GM23248 (cell line): ENCODE measurements around the gene CLK3. TPM values are rescaled to one million over a fixed set of nuclear protein-coding genes. Genes with fewer than 3 reads are reported as not detected.

Experiments used
- DNase-seq: peaks from one replicate; pipeline ENCODE4 v3.0.0-alpha.2; 2015
- H2AFZ ChIP-seq: fragments of 200-600 bp; sonication (generic); 2 replicates; pipeline ENCODE4 v1.6.1; 2016; ENCODE audit warnings: antibody characterized with exemption
- H3F3A ChIP-seq: fragments of 200-600 bp; sonication (generic); 2 replicates; pipeline ENCODE4 v1.6.1; 2016; ENCODE audit warnings: mild to moderate bottlenecking, antibody characterized with exemption, mixed run types; ENCODE audit not compliant: insufficient read depth
- H3K27ac ChIP-seq: fragments of 200-600 bp; sonication (generic); 2 replicates; pipeline ENCODE4 v1.5.1; 2016; ENCODE audit warnings: mild to moderate bottlenecking
- H3K27me3 ChIP-seq: fragments of 200-600 bp; sonication (generic); replicated peaks from 2 replicates; pipeline ENCODE4 v1.6.1; 2016; ENCODE audit warnings: mild to moderate bottlenecking; ENCODE audit not compliant: insufficient read depth
- H3K36me3 ChIP-seq: fragments of 200-600 bp; sonication (generic); 2 replicates; pipeline ENCODE4 v1.6.1; 2016; ENCODE audit warnings: low read depth, mild to moderate bottlenecking
- H3K4me1 ChIP-seq: fragments of 200-600 bp; sonication (generic); 2 replicates; pipeline ENCODE4 v1.6.1; 2016; ENCODE audit warnings: mild to moderate bottlenecking; ENCODE audit not compliant: insufficient read depth
- H3K4me2 ChIP-seq: fragments of 200-600 bp; sonication (generic); one replicate; pipeline ENCODE4 v1.6.1; 2016; ENCODE audit warnings: mild to moderate bottlenecking; ENCODE audit not compliant: unreplicated experiment
- H3K4me3 ChIP-seq: fragments of 200-600 bp; sonication (generic); 2 replicates; pipeline ENCODE4 v1.5.1; 2016; ENCODE audit warnings: mild to moderate bottlenecking
- H3K79me2 ChIP-seq: fragments of 200-600 bp; sonication (generic); 2 replicates; pipeline ENCODE4 v1.6.1; 2016; ENCODE audit warnings: mild to moderate bottlenecking; ENCODE audit not compliant: insufficient read depth
- H3K9ac ChIP-seq: fragments of 200-600 bp; sonication (generic); 2 replicates; pipeline ENCODE4 v1.6.1; 2016; ENCODE audit warnings: mild to moderate bottlenecking
- H3K9me2 ChIP-seq: fragments of 200-600 bp; sonication (generic); 2 replicates; pipeline ENCODE4 v1.6.1; 2016; ENCODE audit warnings: mixed run types, mild to moderate bottlenecking, moderate library complexity; ENCODE audit not compliant: insufficient read depth
- H3K9me3 ChIP-seq: fragments of 200-600 bp; sonication (generic); one replicate; pipeline ENCODE4 v1.6.1; 2017; ENCODE audit warnings: low read depth
- H4K20me1 ChIP-seq: fragments of 200-600 bp; sonication (generic); 2 replicates; pipeline ENCODE4 v1.6.0; 2016; ENCODE audit not compliant: insufficient read depth
- EZH2 ChIP-seq: fragments of 200-600 bp; sonication (generic); IDR thresholded peaks from 2 replicates; pipeline ENCODE4 v1.6.1; 2018; ENCODE audit warnings: antibody characterized with exemption, mild to moderate bottlenecking; ENCODE audit not compliant: insufficient read depth, poor library complexity, severe bottlenecking
- EZH2phosphoT487 ChIP-seq: fragments of 200-600 bp; sonication (generic); IDR thresholded peaks from 2 replicates; pipeline ENCODE4 v1.6.1; 2018; ENCODE audit warnings: antibody characterized with exemption, moderate library complexity, mild to moderate bottlenecking, low read depth; ENCODE audit not compliant: insufficient read depth
- WGBS, 2 experiments: methylation state at CpG; one replicate each; pipeline ENCODE4 v1.1.6; 2015 to 2017; ENCODE audit warnings: low lambda C conversion rate in 2 of 2, low coverage in 1 of 2; ENCODE audit errors: missing lambda C conversion rate in 2 of 2; 5-methylcytosine and 5-hydroxymethylcytosine counted together
- in situ Hi-C: fragments of 300-500 bp; cut with MboI; formaldehyde crosslinking; loops from 2 replicates; pipeline ENCODE4 v1.15.0; 2020
- polyA plus RNA-seq: library from polyadenylated mRNA; unstranded; fragments of >200 nt; fragmentation: Nextera tagmentation; extraction: Ambion mirVana; gene quantifications from 2 replicates; pipeline ENCODE4 v1.2.1, GENCODE V29; 2016
- total RNA-seq: library from RNA; depleted of rRNA; stranded (reverse); fragments of >200 nt; shearing (Covaris generic); gene quantifications from 2 replicates; pipeline ENCODE4 v1.2.3, GENCODE V29; 2014

The CLK3 gene
- total and polyA plus RNA-seq, 2 experiments from 2014 or later: 41.9 to 67.9 TPM

DNA sequence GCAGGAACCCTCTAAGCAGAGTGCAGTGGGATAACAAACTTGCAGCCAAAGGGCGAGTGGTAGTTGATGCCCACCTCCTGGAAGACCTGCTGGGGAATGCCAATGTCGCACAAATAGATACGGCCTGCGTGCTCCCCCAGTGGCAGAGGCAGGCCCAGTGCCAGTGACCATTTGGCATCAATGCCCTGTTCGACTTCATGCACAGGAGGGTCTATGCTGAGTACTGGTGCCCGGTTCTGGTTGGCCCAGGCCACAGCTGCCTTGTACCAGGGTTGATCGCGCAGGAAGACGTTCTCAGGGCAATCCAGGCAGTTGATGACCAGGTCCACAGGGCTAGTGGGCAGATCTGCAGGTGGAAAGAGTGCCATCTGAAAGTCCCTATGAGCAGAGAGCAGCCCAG is 17.0 kb downstream of the CLK3 start:
- Histone ChIP-seq H3K9me3 (no peaks in the 10 kb centered on the region), H3F3A (peaks cover 12% of the 10 kb centered on the region; the same call in 1 of the 2 replicates), H3K9me2 (no peaks in the 10 kb centered on the region), H3K4me2 (no peak overlapping the region), H3K4me3 (no peak overlapping the region), H3K79me2 (no peaks in the 10 kb centered on the region), H4K20me1 (no peaks in the 10 kb centered on the region), H3K27me3 (no peaks in the 10 kb centered on the region), H3K9ac (no peak overlapping the region), H2AFZ (no peak overlapping the region), H3K4me1 (no peaks in the 10 kb centered on the region), H3K36me3 (peaks cover 20% of the 10 kb centered on the region; the same call in 1 of the 2 replicates), H3K27ac (no peak overlapping the region)
- no peak for DNase-seq
- WGBS, 2 experiments: 81 to 84% methylated on average over 9 of the region's 9 CpGs
- in situ Hi-C loops: loop anchor here (5.0 kb wide), 1 partner anchor 135 kb away; no protein-coding TSS in a partner anchor
- no peak for TF ChIP-seq EZH2
- no peak for TF ChIP-seq EZH2phosphoT487

- peaks cover 5% of the 10 kb centered on the region; the same call in 1 of the 2 replicates for H3K79me2 ChIP-seq
- DNase-seq: no peak
- no peak overlapping the region for H3K4me3 ChIP-seq
- 68 to 97% methylated on average over 2 of the region's 2 CpGs for WGBS, 2 experiments
- peaks cover 12% of the 10 kb centered on the region; the same call in 1 of the 2 replicates for H3F3A ChIP-seq
- no peak for TF ChIP-seq EZH2
- no peak for TF ChIP-seq EZH2phosphoT487
- H3K4me2 ChIP-seq: no peak overlapping the region
- no peaks in the 10 kb centered on the region for H4K20me1 ChIP-seq
- H3K27me3 ChIP-seq: no peaks in the 10 kb centered on the region
- H3K9me3 ChIP-seq: no peaks in the 10 kb centered on the region
- no peak overlapping the region for H3K27ac ChIP-seq
- H3K4me1 ChIP-seq: no peaks in the 10 kb centered on the region
- in situ Hi-C loops: loop anchor here (5.0 kb wide), 1 partner anchor 134 kb away; no protein-coding TSS in a partner anchor
- no peaks in the 10 kb centered on the region for H3K9me2 ChIP-seq
- no peak overlapping the region for H2AFZ ChIP-seq
- H3K9ac ChIP-seq: no peak overlapping the region
- peaks cover 10% of the 10 kb centered on the region; the same call in 1 of the 2 replicates for H3K36me3 ChIP-seq
These were observed 18.1 kb downstream of the CLK3 start for GRCh38 chr15:74633781-74634180.

DNA sequence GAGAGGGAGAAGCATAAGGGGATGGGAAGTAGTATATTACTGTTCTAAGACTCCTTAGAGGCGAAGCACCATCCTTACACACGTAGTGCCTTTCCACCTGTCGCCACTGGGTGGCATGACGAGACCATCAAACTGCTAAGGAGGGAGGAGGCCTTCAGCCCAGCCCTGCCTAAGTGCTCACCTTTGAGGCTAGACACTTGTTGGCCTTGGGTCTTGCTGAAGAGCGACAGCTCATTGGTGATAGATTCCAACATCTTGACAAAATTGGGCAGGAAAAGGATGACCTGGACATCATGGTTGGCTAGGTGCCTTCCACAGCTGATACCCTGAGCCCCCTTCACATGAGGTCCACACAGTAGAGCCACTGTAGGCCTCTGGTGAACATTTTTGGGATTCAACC is 19.6 kb downstream of the CLK3 start:
- Histone ChIP-seq H3K9ac (no peak overlapping the region), H3K36me3 (peaks cover 9% of the 10 kb centered on the region; the same call in 1 of the 2 replicates), H3K9me2 (no peaks in the 10 kb centered on the region), H3K9me3 (no peaks in the 10 kb centered on the region), H3K79me2 (peaks cover 14% of the 10 kb centered on the region; the same call in 1 of the 2 replicates), H3K27me3 (no peaks in the 10 kb centered on the region), H3K4me2 (no peak overlapping the region), H2AFZ (no peak overlapping the region), H3F3A (peaks cover 9% of the 10 kb centered on the region; the same call in 1 of the 2 replicates), H4K20me1 (no peaks in the 10 kb centered on the region), H3K4me3 (no peak overlapping the region), H3K27ac (no peak overlapping the region), H3K4me1 (no peaks in the 10 kb centered on the region)
- WGBS, 2 experiments: 10 to 12% methylated on average over 5 of the region's 5 CpGs
- in situ Hi-C loops: no loop called here
- TF ChIP-seq EZH2phosphoT487 (no peak), EZH2 (no peak)
- peak; percentile 71 for DNase-seq

DNA sequence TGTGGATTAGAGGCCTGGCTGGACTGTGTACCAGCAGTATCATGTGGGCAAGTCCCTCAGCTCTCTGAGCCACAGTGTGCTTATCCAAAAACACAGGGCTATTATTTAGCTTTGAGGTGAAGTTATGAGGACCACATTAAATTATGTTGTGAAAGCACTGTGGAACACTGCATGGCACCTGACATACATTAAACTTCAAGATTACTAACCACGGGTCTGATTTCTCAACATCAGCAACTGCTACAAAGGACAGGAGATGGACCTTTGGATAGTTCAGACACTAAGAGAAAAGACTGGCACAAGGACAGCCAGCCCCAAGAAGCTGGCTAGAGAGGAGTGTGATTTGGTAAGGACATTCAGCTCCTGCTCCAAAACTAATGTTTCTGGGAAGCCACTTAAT is 21.3 kb downstream of the CLK3 start:
- Histone ChIP-seq H3K9me2 (no peaks in the 10 kb centered on the region), H3K4me1 (no peaks in the 10 kb centered on the region), H2AFZ (no peak overlapping the region), H3K4me3 (no peak overlapping the region), H3K36me3 (peaks cover 9% of the 10 kb centered on the region; the same call in 1 of the 2 replicates), H3K27me3 (no peaks in the 10 kb centered on the region), H3F3A (no peaks in the 10 kb centered on the region), H4K20me1 (0 out of 2 replicates have a peak, but pooled peaks cover 2% of the 10 kb centered on the region), H3K9me3 (no peaks in the 10 kb centered on the region), H3K4me2 (no peak overlapping the region), H3K9ac (no peak overlapping the region), H3K79me2 (peaks cover 31% of the 10 kb centered on the region), H3K27ac (no peak overlapping the region)
- no peak for DNase-seq
- TF ChIP-seq EZH2phosphoT487: no peak
- TF ChIP-seq EZH2: no peak
- in situ Hi-C loops: no loop called here
- WGBS, 2 experiments: 94 to 95% methylated on average over 1 of the region's 1 CpG

GRCh38 chr15:74641151-74641550 is 25.5 kb downstream of the CLK3 start:
- Histone ChIP-seq H3K36me3 (0 out of 2 replicates have a peak, but pooled peaks cover 4% of the 10 kb centered on the region), H3K4me3 (no peak overlapping the region), H3K4me2 (no peak overlapping the region), H3K27ac (no peak overlapping the region), H2AFZ (no peak overlapping the region), H3K9ac (no peak overlapping the region), H3K9me2 (no peaks in the 10 kb centered on the region), H3F3A (no peaks in the 10 kb centered on the region), H3K9me3 (no peaks in the 10 kb centered on the region), H3K27me3 (no peaks in the 10 kb centered on the region), H3K4me1 (peaks cover 10% of the 10 kb centered on the region), H4K20me1 (0 out of 2 replicates have a peak, but pooled peaks cover 8% of the 10 kb centered on the region), H3K79me2 (peaks cover 59% of the 10 kb centered on the region)
- DNase-seq: no peak
- in situ Hi-C loops: no loop called here
- TF ChIP-seq EZH2 (no peak), EZH2phosphoT487 (no peak)
- 54 to 61% methylated on average over 1 of the region's 1 CpG for WGBS, 2 experiments
